HG02852 (cell line): ENCODE data around the gene BTBD16.

Source experiments
- ATAC-seq: cut with Tn5 transposase; IDR thresholded peaks from one replicate; pipeline ENCODE4 v1.9.1; 2021; ENCODE audit warnings: mild to moderate bottlenecking, moderate library complexity; ENCODE audit not compliant: unreplicated experiment

BTBD16 gene

DNA sequence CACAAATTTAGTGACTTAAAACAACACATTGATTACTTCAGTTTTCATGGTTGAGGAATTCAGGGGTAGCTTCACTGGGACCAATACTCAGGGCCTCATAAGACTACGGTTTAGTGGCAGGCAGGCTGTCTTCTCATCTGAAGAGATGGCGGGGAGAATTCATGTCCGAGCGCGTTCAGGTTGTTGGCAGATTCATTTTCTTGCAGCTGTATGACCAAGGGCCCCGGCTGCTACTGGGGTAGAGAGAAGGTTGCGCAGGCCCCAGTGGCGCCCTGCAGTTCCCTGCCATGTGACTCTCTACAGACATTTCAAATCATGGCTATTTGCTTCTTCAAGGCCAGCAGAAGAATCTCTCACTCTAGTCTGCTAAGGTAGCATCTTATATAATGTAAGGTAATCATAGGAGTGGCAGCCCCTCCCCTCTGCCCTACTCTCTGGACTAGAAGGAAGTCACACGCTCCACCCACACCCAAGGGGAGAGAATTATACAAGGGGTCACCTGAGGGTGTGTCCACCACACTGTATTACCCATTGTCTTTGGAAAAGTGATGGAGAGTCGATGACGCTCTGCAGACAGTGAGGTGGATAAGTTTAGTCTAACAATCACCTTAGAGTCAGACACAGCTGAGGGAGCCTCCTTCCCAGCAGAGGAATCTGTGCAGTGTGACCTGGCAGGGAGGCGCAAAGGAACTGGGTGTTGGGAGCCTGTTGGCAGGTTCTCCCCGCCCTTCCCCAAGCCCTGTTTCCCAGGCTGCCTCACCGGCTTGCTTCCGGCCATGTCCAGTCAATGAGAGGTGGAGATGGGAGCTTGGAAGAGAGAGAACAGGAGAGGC, 67.7 kb downstream of the BTBD16 start:
- no peak for ATAC-seq

DNA sequence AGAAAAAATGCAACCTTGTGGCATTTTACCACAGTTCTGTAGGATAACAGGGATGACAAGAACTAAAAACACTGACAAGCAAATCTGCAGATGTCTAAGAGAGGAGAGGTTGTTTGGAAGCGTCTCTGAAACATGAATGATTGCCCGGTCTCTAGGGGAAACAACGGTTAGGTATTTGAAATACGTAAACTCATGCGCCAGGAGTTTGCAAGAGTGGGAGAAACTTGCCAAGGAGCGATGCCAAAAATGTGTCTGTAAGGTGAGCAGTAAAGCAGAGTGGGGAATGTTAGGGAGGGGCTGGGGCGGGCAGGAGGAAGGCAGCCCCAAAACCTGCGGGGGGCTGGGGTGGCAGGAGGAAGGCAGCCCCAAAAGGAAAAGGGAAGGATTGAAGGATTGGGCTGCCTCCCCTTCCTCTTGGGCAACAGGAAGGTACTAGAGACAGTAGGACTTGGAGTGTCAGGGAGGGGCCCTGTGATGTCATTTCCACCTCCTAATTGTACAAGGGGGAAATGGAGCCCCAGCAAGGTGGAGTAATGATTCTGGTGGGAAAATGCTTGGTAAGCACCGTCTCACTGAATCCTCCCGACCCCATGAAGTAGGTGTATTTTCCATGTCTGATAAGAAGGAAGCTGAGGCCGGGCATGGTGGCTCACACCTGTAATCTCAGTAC, 70.2 kb downstream of the BTBD16 start:
- ATAC-seq: no peak

GRCh38 chr10:122342293-122343134, 71.4 kb downstream of the BTBD16 start:
- ATAC-seq: no peak

- ATAC-seq: no peak
Measured at GRCh38 chr10:122343135-122343800, 72.2 kb downstream of the BTBD16 start.

GRCh38 chr10:122343936-122344335, 72.8 kb downstream of the BTBD16 start:
- ATAC-seq: no peak

DNA sequence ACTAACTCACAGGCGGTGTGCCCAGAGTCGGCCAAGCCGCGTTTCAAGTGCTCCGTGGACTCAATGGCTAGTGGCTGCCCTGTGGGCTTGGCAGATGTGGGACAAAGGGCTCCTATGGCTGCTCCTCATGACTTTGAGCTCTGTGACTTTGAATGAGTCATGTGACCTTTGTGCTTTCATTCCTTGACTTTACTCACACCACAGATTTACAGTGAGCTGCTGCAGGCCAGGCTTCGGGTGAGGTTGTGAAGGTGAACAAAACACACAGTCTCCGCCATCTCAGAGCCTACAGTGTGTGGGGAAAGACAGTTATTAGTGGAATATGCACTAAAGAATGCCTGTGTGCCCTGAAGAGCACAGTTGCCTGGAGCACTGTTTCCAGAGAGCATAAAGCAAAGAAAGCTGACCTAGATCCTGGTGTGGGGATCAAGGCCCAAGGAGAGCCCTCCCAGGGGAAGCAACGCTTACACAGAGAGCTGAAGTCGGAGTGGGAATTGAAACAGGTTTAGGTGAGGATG, 73.7 kb downstream of the BTBD16 start:
- ATAC-seq: no peak

- no peak for ATAC-seq
Measured at GRCh38 chr10:122346326-122346950, 75.3 kb downstream of the BTBD16 start.

DNA sequence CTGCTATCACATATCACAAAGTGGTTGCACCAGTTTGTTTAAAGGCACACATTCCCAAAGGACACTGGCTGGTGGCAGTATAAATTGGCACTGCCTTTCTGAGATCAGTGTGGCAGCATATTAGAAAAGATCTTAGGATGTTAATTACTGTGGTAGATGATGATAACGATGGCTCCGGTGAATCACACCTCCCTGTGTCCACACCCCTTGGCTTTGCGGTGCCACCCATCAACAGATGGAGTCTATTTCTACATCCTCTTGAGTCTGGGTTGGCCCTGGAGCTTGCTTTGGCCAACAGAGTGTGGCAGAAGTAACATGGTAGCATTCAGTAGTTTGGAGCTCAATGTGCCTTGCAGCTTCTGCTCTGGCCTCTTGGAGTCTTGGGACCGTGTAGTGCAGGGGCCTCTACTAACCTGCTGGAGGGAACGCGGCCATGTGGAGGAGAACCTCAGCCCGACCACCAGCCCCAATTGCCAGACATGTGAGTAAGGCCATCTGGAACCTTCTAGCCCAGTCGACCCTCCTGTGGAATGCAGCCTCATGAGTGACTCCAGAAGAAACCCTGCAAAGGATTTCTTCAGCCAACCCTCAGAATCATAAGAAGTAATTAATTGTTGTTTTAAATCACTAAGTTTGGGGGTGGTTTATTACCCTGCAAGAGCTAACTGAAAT, 76.2 kb downstream of the BTBD16 start:
- no peak for ATAC-seq

GRCh38 chr10:122348512-122348911, 77.4 kb downstream of the BTBD16 start:
- ATAC-seq: no peak

DNA sequence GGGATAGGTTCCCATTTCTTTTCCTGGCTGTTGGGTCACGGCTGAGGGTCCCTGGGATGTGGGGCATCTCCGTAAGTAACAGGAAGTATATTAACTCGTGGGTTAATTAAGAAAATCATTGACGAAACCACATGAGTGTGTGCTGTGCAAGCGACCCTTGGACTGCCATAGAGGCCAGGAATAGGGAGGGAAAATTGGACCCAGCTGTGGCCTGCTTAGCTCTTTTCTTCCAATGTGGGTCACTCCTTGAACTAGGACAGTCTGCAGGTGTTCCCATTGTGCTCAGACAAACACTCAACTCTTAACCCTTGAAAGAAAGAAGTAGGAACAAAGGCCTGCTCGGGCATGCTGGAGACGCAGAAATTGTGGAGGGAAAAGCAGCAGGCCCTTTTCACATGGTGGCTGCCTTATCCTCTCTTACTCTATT, 77.9 kb downstream of the BTBD16 start:
- no peak for ATAC-seq

GRCh38 chr10:122349758-122350369, 78.8 kb downstream of the BTBD16 start:
- ATAC-seq: no peak

DNA sequence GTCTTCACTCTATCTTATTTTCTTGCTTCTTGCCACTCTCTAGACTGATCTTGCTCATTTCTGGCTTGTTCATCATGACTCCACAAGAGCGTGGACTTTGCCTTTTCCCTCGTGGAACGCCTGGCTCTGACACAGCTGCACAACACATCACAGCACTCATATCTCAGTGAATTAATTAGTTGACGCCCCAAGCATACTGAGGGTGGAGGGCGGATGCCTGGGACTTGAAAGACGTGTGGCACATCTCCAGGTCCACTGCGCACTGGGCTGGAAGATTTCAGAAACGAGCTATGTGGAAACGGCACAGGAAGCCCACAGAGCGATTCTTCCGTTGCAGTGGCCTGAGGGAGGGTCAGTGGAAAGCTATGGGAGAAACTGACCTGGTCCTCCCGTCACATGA, 79.8 kb downstream of the BTBD16 start:
- no peak for ATAC-seq

DNA sequence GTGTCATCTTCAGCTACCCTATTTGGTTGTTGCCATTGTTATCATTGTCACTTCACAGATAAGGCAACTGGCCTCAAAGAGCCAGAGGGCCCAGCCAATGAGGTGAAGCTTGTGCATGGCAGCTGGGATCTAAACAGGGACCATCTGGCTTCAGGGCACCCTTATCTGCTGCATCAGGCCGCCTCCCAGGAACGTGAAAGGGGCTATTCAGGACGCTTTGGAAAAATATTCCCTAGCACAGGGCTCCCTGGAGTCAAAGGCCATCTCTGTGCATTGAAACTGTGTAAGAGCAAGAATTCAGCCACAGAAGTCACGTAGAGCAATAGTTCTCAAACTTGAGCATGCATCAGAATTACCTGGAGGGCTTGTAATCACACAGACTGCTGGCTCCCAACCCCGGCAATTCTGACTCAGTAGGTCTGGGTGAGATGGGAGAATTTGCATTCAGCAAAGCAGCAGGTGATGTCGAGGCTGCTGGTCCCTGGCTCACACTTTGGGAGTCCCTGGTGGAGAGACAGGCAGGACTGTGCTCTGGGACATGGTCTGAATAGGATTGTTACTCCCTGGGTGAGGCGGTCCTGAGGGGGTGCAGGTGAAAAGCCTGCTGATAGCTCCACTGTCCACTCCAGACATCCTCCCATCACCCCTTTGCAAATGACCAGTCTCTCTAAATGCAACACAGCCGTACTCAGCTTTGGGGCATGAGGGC, 81.9 kb downstream of the BTBD16 start:
- ATAC-seq: no peak

DNA sequence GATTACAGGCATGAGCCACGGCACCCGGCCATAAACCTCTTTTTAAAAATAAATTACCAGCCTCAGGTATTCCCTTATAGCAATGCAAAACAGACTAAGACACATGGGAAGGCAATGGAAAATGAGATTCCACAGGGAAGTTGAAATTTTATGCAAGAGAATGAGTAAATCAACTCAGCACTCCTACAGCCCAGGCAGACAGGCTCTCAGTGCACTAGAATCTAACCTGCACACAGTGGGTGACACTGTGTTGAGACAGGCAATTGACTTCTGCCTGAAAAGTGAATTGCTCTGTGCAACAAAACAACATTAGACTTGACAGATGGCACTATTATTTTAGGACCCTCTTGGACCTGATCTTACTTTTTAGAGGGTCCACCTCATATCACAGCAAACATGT, 83.3 kb downstream of the BTBD16 start:
- ATAC-seq: no peak

- no peak for ATAC-seq
Measured at GRCh38 chr10:122357685-122358084, 86.6 kb downstream of the BTBD16 start.

- ATAC-seq: no peak
Measured at GRCh38 chr10:122359621-122360020, 88.5 kb downstream of the BTBD16 start.

- no peak for ATAC-seq
Measured at GRCh38 chr10:122361046-122361445, 90.0 kb downstream of the BTBD16 start.

GRCh38 chr10:122362031-122362592, 91.0 kb downstream of the BTBD16 start:
- ATAC-seq: no peak
